ENCODE results near the gene ZBTB3.
"Not testable (repeated sequence)": the region's sequence is repeated elsewhere in the genome, so short reads cannot be mapped to it uniquely, and the experiment has no call there.

Gene ZBTB3

DNA sequence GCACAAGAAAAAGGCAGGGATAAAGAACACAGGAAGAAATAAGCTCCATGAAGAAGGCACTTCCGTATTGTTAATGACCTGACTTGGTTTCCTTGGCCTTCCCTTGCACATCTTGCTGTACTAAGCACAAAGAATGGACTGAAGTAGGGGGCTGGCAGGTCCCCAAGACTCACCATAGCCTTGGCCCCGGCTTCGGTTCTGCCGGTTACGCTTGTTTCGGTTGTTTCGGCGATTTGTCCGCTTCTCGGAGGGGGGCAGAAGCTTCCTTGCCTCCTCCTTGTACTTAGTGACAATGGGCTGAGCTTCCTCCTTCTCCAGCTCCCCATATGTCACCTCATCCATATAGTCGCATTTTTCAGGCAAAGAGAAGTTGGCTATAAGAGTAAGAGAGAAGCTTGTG lies 37.1 kb downstream of the ZBTB3 start:
- DNase-seq (ENCODE audit: low read depth in 1 of 2, low spot score in 1 of 2), result no peak

DNA sequence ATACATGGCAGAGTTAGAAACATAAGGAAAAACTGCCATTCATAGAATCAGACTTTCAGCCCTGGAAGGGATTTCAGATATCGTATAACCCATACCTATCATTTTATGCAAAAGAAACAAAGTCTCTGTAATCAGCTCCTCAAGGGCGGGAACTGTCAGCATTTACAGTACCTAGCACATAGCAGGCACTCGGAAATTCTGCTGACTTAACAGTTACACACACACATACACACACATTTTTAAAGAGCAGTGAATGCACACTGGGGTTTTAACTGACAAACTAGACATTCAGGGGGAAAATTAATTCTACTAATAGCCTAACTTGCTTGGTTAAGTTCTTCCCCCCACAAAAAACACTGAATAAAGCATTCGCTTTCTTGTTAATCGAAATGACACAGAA lies 37.8 kb downstream of the ZBTB3 start:
- DNase-seq (ENCODE audit: low read depth in 1 of 2, low spot score in 1 of 2), result no peak

DNA sequence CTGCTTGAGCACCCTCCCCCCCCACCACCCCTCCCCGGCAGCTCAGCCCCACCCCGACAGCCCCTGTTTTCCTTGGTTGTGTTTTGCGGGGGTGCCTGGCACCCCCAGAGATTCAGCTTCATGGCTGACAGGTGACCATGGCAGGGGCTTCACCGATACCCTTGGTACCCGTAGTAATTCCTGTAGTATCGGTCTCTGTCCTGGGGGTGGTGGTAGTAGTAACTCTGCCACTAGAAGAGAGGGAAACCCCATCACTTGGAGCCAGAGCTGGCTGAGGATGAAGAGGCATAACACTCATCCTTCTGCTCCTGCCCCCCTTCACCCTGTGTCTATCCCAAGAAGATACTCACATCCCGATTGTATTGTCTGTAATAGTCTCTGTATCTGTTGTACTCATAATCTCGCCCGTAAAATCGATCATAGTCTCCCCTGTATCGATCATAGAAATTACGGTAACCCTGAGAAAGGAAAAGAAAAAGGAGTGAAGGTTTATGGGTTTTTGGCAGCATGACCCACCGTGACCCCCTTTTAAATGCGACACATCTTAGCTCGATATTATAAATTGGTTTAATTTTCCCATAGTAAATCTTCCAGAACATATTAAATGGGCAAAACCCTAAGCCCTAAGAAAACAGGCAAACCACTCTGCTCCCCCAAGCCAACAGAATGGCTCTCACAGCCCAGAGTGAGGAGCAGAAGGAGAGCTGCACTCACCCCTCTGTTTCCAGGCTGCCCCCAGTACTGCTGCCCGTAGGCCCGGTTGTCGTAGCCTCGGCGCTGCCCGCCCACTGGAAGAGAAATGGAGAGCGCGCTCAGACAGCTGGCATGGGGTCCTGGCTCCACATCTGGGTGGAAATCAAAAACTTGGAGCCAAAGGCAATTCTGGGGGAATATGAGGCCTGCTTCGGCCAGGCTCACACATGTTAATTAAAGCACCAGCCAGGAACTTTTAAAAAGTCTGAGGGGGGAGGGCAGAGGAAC lies 38.5 kb downstream of the ZBTB3 start:
- no peak for DNase-seq (ENCODE audit: low read depth in 1 of 2, low spot score in 1 of 2)

DNA sequence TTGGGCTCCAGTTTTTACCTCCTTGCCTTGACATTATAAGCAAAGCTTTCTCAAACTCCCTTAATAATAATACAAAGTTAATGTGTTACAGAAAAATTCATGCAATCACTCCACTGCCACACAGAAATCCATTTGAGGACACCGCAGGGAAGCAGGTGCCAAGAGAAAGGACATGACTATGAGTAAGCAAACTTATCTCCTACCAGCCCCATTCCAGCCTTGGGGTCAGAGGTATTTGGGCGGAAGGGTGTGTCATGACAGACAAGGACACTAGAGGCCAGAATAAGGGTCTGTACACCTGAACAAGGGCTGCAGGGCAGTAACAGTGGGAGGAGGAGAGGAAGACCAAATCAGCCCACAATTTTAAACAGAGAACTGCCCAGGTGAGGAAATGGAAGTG lies 40.6 kb downstream of the ZBTB3 start:
- DNase-seq (ENCODE audit: low read depth in 1 of 2, low spot score in 1 of 2), result no peak

DNA sequence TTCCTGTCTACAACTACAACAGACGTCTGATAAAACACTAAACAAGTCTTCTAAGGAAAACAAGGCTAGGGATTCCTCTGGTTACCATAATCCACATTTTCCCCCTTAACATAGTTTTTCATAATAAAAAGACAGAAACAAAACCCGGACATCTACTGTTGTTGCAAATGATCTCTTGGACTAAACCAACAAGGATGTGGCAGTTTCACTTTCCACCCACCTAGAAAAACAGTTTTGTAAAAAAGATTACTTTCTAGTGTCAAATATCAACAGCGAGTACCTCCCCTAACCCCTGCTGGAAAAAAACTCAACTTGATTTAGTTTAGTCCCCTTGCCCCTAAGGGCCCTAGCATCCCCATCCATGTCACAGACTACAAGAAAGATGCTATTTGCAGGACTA lies 41.1 kb downstream of the ZBTB3 start:
- DNase-seq (ENCODE audit: low read depth in 1 of 2, low spot score in 1 of 2), result no peak

DNA sequence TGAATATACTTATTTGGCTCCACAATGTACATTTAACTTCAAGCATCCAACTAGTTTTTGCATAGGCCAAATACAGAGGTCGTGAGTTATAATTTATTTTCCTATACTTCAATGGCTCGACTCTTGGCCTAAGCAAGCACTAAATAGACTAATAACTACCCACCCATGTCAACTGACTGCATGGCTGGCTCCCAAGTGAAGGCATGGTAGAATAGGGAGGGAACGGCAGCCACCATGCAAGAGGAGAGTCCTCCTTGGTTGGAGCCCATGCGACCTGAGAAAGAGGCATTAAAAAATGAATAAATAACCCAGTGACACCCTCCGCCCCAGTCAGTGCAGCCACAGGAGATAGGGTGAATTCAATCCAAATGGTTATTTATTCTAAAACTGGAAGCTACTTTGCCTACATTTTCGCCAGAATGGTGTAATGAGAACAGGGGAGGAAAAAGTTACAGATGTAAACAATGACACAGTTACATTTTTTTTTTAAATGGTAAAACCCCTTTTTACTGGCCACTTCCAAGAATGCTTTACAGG lies 41.6 kb downstream of the ZBTB3 start:
- no peak for DNase-seq (ENCODE audit: low read depth in 1 of 2, low spot score in 1 of 2)

DNA sequence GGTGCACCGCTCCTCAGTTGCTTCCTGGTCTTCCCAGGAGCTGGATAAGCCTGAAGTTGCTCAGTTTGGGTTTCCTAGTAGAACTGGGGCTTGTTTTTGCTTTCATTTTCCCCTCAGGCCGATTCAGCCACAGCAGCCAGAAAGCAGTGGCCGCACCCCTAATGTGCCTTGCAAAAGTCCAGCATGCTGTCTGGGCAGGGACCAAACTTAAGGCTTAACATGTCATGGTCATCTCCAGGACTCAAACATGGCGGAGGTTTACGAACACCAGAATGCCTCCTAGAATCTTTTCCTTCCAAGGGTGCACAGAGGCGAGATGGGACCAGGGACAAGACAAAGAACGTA lies 44.0 kb downstream of the ZBTB3 start:
- peak in 1 of 2 donors; percentile 16 for DNase-seq (ENCODE audit: low read depth in 1 of 2, low spot score in 1 of 2)

DNA sequence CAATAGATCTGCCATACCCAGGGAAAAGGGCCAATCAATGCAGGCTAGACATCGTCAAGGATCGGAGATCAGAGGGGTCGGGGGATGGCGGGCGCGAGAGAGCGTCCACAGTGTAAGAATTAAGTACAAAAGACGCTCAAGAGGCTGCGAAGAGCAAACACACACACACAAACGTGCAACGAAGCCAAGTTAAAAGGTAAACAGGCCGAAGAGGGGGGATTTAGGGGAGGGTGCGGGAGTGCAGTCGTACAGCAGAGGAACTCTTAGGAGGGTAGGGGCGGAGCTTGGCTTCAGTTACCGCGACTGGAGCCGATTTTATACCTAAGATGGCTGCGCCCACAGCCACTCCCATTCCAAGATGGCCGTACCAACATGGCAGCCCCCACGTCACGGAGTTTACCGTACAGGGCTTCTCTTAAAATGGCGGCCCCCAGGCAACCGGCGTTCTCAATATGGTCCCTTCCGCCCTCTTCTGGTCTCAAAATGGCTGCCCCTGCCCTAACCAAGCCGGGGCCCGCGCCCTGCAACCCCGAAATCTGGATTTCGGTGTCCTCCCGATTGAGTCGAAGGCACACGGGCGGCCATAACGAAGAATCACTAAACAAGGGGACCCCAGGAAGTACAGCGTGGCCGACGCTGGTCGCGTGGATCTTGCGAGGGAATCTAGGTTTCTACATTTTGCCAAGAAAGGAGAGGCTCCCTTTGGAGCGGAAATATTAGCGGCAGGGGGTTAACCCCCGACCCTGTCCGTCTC lies 44.5 kb downstream of the ZBTB3 start:
- DNase-seq (ENCODE audit: low read depth in 1 of 2, low spot score in 1 of 2), result peak; percentile 86 to 97

DNA sequence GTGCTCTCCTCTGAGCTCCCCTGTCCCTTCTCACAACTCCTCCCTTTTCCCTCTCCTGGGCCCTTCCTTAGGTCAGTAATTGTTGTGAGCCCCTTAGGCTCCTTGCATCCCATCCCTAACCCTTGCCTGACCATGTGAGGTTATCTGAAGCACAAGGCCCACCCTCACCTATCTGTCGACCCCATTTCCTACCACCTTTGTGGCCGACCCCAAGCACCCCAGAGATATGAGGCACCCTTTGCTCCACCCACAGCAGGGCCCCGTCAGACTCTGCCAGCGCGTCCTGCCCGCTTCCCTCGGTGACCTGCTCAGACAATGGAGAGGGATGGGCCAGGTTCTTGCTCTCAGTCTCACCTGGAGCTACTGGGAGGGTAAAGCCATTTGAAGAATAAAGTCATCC lies 45.2 kb downstream of the ZBTB3 start:
- DNase-seq (ENCODE audit: low read depth in 1 of 2, low spot score in 1 of 2), result peak in 1 of 2 donors; percentile 13

DNA sequence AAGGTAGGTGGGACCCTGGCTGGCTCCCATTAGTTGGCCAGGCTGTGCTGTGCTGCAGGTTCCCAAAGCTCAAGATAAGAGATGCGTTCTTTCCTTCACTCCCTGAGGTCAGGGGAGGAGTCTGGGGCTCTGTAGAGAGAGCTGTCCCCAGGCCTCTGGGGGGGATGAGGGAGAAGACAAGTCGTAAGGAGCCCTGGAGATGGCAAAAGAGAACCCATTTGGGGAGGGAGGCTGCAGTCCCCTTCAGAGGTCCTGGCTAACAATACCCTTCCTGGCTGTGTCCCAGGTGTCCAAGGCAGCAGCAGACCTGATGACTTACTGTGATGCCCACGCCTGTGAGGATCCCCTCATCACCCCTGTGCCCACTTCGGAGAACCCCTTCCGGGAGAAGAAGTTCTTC lies 45.6 kb downstream of the ZBTB3 start:
- no peak for DNase-seq (ENCODE audit: low read depth in 1 of 2, low spot score in 1 of 2)

DNA sequence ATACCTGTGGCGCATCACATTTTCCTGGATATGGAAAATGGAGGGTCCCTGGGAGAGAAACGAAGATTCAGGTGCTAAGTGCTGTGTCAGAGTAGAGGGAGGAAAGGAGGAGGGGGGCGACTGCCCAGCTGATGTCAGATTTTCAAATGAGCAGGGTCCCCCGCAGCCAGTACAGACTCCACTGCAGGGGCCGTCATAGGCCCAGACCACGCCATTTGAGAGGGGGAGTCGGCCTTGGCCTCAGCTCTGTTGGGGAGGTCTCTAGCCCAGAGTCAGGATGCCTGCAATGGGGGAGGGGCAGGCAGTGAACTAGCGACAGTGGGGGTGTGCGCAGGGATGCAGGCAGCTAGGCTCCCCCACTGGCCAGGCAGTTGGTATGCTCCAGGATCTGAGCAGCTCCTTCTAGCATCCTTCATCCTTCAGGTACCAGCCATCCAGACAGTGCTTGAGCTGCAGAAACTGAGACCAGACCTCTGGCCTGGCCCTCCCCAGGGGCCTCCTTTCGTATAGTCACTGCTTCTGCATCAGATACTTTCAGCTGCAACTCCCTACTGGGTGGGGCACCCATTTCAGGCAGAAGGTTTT lies 46.6 kb downstream of the ZBTB3 start, which contains the start of the genes BSCL2 and GNG3:
TSS of gene BSCL2 (minus strand) at position 148 of the 585 bp plus-strand sequence. CDS start 229 bp downstream, outside the sequence.
TSS of gene GNG3 (plus strand) at position 400 of the 585 bp plus-strand sequence. CDS start 620 bp downstream, outside the sequence.
- DNase-seq (ENCODE audit: low read depth in 1 of 2, low spot score in 1 of 2), result no peak

DNA sequence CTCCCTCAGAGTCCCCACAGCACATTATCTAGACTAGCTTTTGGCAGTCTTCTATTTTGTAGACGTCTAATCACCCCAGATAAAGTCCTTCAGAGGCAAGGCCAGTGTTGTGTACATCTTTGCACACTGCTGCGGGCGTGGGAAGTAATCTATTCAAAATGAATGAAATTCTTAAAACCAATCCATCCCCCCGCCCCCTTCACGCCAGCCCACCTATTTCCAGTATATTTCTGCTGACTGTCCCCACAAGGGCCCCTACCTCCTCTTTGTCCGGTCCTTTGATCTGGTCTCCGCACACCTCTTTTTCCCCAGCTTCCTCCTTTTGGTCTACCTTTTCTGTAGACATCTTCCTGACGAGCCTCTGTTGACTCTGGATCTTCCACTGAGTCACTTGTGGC lies 47.1 kb downstream of the ZBTB3 start:
- DNase-seq (ENCODE audit: low read depth in 1 of 2, low spot score in 1 of 2), result no peak

DNA sequence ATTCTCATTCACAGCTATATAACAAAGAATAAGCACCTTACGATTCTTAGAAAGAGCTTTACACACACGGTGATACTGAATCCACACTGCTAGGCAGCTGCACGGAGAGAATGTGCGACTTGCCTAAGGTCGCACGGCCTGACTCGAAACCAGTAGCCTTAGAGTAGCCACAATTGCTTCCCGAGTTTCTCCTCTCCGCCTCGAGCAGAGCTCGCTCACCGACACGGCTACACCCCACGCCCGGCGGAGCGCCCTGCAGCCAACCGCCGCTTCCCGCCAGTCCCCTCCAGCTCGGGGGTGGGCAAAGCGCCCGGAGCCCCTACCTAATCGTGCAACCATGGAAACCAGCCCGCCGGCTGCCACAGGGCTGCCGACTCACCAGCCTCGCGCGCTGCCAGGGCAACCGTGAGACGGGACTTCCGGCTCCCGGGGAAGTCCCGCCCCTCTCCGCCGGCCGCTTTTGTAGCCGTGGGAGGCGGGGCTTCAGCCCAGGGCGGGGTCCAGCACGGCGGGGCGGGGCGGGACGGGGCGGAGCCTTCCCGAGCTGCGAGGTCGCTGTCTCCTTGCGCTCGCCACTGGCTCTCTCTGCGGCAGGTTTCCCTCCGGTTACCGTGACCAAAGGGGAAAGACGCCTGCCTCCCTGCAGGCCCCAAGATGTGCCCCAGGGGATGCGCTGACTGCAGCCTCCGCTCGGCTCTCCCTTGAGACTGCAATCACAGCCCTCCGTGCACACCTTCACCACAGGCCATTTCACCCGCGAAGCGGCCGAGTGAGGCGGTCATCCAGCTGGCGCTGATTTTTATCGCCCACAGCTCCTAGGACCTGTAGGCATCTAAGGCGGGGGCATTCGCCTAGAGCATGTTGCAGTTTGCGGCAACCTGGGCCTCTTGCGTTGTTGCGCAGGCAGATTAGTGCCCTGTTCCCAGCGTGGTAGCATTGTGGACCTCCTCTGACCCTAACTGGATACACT lies 47.8 kb downstream of the ZBTB3 start:
- DNase-seq (ENCODE audit: low read depth in 1 of 2, low spot score in 1 of 2), result peak; percentile 88 to 91

DNA sequence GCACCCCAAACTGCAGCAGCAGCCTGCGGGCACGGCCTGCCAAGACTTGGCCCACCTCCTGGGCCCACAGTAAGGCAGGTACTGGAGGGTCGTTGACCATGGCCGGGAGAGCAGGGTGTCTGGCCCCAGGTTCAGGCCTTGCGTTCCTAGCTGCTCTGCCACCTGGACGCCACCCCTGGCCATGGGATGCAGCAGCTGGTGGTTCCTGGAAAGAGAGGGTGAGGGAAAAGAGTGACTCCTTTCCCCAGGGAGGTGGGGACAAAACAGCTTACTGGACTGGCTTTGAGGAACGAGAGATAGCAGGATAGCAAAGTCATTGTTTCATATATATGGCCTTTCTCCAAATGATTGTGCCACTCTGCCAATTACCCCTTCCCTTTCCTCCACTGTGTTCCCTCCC lies 48.5 kb downstream of the ZBTB3 start:
- no peak for DNase-seq (ENCODE audit: low read depth in 1 of 2, low spot score in 1 of 2)

DNA sequence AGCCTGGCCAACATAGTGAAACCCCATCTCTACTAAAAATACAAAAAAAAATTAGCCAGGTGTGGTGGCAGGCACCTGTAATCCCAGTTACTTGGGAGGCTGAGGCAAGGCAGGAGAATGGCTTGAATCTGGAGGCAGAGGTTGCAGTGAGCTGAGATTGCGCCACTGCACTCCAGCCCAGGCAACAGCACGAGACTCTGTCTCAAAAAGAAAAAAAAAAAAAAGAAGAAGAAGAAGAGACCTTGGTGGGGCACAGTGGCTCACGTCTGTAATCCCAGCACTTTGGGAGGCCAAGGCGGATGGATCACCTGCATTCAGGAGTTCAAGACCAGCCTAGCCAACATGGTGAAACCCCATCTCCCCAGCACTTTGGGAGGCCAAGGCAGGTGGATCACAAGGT lies 50.0 kb downstream of the ZBTB3 start:
- not testable (repeated sequence) for DNase-seq (ENCODE audit: low read depth in 1 of 2, low spot score in 1 of 2)

DNA sequence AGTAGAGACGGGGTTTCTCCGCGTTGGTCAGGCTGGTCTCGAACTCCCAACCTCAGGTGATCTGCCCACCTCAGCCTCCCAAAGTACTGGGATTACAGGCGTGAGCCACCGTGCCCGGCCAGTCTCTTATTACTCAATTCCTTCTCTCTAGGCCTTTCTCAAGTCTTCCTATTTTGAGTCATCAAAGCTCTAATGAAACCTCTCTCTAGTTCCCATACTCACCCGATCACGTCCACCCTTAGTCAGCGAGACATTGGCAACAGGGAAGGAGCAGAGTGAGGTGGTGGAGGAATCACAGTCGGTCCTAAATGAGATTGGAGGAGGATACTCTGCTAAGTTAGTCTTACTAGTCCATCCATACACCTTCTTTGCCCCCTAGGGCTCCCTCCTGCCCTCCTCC lies 51.7 kb downstream of the ZBTB3 start:
- no peak for DNase-seq (ENCODE audit: low read depth in 1 of 2, low spot score in 1 of 2)

Data from activated CD4-positive, alpha-beta T cell treated with anti-CD3 and anti-CD28 coated beads, Interleukin-2, amount 50 U/mL, for 24 hours (primary cell).